Mesenchymal stem cell (in vitro differentiated cells and primary cell): ENCODE results near the gene RADIL.

Experiments
- DNase-seq: peaks from one replicate; pipeline ENCODE4 v3.0.0-alpha.2; 2013
- H2AFZ ChIP-seq: one replicate; pipeline ENCODE4 v1.6.1; 2013; ENCODE audit warnings: low read depth, mild to moderate bottlenecking, control low read depth, inconsistent platforms, low read length, moderate library complexity
- H2AK5ac ChIP-seq: 2 replicates; pipeline ENCODE4 v1.6.1; 2013; ENCODE audit warnings: low read length, moderate library complexity, mild to moderate bottlenecking, inconsistent platforms; ENCODE audit not compliant: severe bottlenecking
- H2BK120ac ChIP-seq: one replicate; pipeline ENCODE4 v1.6.1; 2013; ENCODE audit warnings: low read depth, mild to moderate bottlenecking, inconsistent platforms, low read length, moderate library complexity
- H2BK12ac ChIP-seq, 2 experiments: one replicate each; pipeline ENCODE4 v1.6.1; 2013; ENCODE audit warnings: inconsistent platforms in 2 of 2, low read length in 2 of 2, mild to moderate bottlenecking in 2 of 2, moderate library complexity in 2 of 2, control low read depth in 1 of 2
- H2BK15ac ChIP-seq: one replicate; pipeline ENCODE4 v1.6.1; 2013; ENCODE audit warnings: mild to moderate bottlenecking, low read depth, inconsistent platforms; ENCODE audit not compliant: poor library complexity, severe bottlenecking
- H2BK5ac ChIP-seq: 2 replicates; pipeline ENCODE4 v1.6.1; 2013; ENCODE audit warnings: low read depth, mild to moderate bottlenecking, low read length, control low read depth, inconsistent platforms; ENCODE audit not compliant: poor library complexity, severe bottlenecking
- H3K14ac ChIP-seq, 2 experiments: one replicate each; pipeline ENCODE4 v1.6.1; 2013; ENCODE audit warnings: inconsistent platforms in 2 of 2, low read length in 2 of 2, control low read depth in 1 of 2, mild to moderate bottlenecking in 1 of 2, moderate library complexity in 1 of 2
- H3K18ac ChIP-seq, 2 experiments: one replicate each; pipeline ENCODE4 v1.6.1; 2013; ENCODE audit warnings: inconsistent platforms in 2 of 2, low read length in 2 of 2, control low read depth in 1 of 2, low read depth in 1 of 2, mild to moderate bottlenecking in 1 of 2
- H3K23ac ChIP-seq, 2 experiments: one replicate each; pipeline ENCODE4 v1.6.1; 2013; ENCODE audit warnings: inconsistent platforms in 2 of 2, low read length in 2 of 2, mild to moderate bottlenecking in 2 of 2, moderate library complexity in 2 of 2, control low read depth in 1 of 2
- H3K27ac ChIP-seq: 2 replicates; pipeline ENCODE4 v1.5.1; 2013; ENCODE audit warnings: mild to moderate bottlenecking, moderate library complexity, low read length, control low read depth, inconsistent platforms; ENCODE audit not compliant: poor library complexity, severe bottlenecking
- H3K27me3 ChIP-seq, 2 experiments: 2 replicates each; pipeline versions ENCODE4 v1.6.1 to v1.7.0; 2013; ENCODE audit warnings: low read length in 2 of 2, mild to moderate bottlenecking in 2 of 2, moderate library complexity in 2 of 2, control low read depth in 1 of 2, inconsistent platforms in 1 of 2; ENCODE audit not compliant: control insufficient read depth in 1 of 2, insufficient read depth in 1 of 2
- H3K36me3 ChIP-seq, 2 experiments: 2 replicates each; pipeline versions ENCODE4 v1.6.1 to v1.7.0; 2013; ENCODE audit warnings: low read length in 2 of 2, control low read depth in 1 of 2, inconsistent platforms in 1 of 2, low read depth in 1 of 2, mild to moderate bottlenecking in 1 of 2; ENCODE audit not compliant: insufficient read depth in 2 of 2, control insufficient read depth in 1 of 2
- H3K4ac ChIP-seq, 2 experiments: one replicate each; pipeline ENCODE4 v1.6.1; 2013; ENCODE audit warnings: inconsistent platforms in 2 of 2, low read length in 2 of 2, mild to moderate bottlenecking in 2 of 2, moderate library complexity in 2 of 2, control low read depth in 1 of 2, low read depth in 1 of 2
- H3K4me1 ChIP-seq: 2 replicates; pipeline ENCODE4 v1.6.1; 2013; ENCODE audit warnings: low read depth, low read length, control low read depth; ENCODE audit not compliant: control insufficient read depth, insufficient read depth
- H3K4me2 ChIP-seq: 2 replicates; pipeline ENCODE4 v1.6.1; 2013; ENCODE audit warnings: low read length, mild to moderate bottlenecking, inconsistent platforms; ENCODE audit not compliant: poor library complexity, severe bottlenecking
- H3K4me3 ChIP-seq, 2 experiments: 2 replicates each; pipeline versions ENCODE4 v1.5.1 to v1.7.0; 2013; ENCODE audit warnings: low read length in 2 of 2, mild to moderate bottlenecking in 2 of 2, control low read depth in 1 of 2, low read depth in 1 of 2; ENCODE audit not compliant: insufficient read depth in 1 of 2
- H3K79me1 ChIP-seq: replicated peaks from 2 replicates; pipeline ENCODE4 v1.6.1; 2013; ENCODE audit warnings: mild to moderate bottlenecking, control low read depth, low read length, inconsistent platforms; ENCODE audit not compliant: poor library complexity, severe bottlenecking
- H3K9ac ChIP-seq: 2 replicates; pipeline ENCODE4 v1.7.0; 2013; ENCODE audit warnings: mild to moderate bottlenecking, low read length, moderate library complexity
- H3K9me3 ChIP-seq: 2 replicates; pipeline ENCODE4 v1.7.0; 2013; ENCODE audit warnings: mild to moderate bottlenecking, low read length; ENCODE audit not compliant: control insufficient read depth
- H4K8ac ChIP-seq: one replicate; pipeline ENCODE4 v1.6.1; 2013; ENCODE audit warnings: inconsistent platforms, mild to moderate bottlenecking, low read length, moderate library complexity
- H4K91ac ChIP-seq: one replicate; pipeline ENCODE4 v1.6.1; 2013; ENCODE audit warnings: mild to moderate bottlenecking, low read length, inconsistent platforms
- WGBS: methylation state at CpG from one replicate; pipeline ENCODE4 v1.1.7; 2013; ENCODE audit warnings: mixed read lengths; 5-methylcytosine and 5-hydroxymethylcytosine counted together

Gene RADIL

DNA sequence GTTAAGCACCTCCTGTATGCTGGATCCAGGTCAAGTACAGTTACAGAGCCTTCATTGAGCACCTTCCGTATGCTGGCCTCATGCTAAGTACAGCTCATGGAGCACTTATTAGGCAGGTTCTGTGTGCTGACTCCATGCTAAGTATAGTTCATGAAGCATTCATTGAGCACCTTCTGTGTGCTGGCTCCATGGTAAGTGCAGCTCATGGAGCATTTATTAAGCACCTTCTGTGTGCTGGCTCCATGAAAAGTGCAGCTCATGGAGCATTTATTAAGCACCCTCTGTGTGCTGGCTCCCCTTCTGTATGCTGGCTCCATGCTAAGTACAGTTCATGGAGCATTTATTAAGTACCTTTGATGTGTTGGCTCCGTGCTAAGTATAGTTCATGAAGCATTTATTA, 44.9 kb upstream of the RADIL start:
- Histone ChIP-seq H3K27ac (no peak overlapping the region), H2AK5ac (no peak overlapping the region), H3K14ac (no peak overlapping the region), H3K4me1 (no peaks in the 10 kb centered on the region), H2BK12ac (no peak overlapping the region), H2AFZ (no peak overlapping the region), H3K18ac (no peak overlapping the region), H3K9me3 (no peaks in the 10 kb centered on the region), H2BK120ac (no peak overlapping the region), H3K79me1 (no peaks in the 10 kb centered on the region), H4K8ac (no peak overlapping the region), H3K23ac (no peak overlapping the region), H3K9ac (no peak overlapping the region), H4K91ac (no peak overlapping the region), H3K4me2 (no peak overlapping the region), H2BK5ac (no peak overlapping the region), H3K4me3 (no peak overlapping the region), H3K4ac (no peak overlapping the region), H3K27me3 (peaks cover 9 to 11% of the 10 kb centered on the region in 2 experiments), H3K36me3 (no peaks in the 10 kb centered on the region), H2BK15ac (no peak overlapping the region)
- DNase-seq, result no peak
- WGBS, result 93% methylated on average over 2 of the region's 2 CpGs

DNA sequence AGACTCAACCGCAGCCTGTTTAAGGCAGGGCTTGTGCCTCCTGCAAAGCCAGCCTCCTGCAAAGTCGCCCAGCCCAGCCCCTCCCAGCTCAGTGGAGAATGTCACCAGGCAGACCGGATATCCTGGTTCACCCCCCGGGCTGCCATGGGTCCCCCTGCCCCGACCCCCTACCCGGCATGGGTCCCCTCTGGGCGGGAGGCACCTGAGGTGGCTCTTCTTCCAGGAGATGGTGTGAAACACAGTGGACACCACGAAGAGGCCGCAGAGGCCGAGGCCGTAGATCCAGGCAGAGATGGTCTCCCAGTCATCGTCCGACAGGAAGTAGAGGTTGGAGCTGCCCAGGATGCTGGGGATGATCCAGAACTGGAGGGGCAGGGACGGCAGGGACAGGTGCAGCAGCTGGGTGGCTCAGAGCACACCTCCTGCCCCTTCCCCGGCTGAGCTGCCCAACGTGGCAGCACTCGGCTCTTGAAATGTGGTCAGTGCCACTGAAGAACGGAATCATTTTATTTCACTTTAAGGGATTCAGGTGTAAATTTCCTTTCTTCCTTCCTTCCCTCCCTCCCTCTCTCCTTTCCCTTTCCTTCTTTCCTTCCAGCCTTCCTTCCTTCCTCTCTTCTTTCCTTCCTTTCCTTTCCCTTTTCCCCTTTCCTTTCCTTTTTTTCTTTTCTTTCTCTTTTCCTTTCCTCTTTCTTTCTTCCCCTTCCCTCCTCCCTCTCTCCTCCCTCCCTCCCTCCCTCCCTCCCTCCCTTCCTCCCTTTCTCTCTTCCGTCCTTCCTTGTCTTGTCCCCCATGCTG, 36.7 kb upstream of the RADIL start:
- Histone ChIP-seq H2AK5ac (no peak overlapping the region), H3K27ac (no peak overlapping the region), H2BK120ac (no peak overlapping the region), H4K91ac (no peak overlapping the region), H3K23ac (no peak overlapping the region), H2BK5ac (no peak overlapping the region), H3K36me3 (no peaks in the 10 kb centered on the region), H2BK15ac (no peak overlapping the region), H3K4me2 (no peak overlapping the region), H3K4ac (no peak overlapping the region), H3K27me3 (peaks cover 0 to 3% of the 10 kb centered on the region in 2 experiments), H3K4me1 (no peaks in the 10 kb centered on the region), H3K4me3 (no peak overlapping the region), H3K9me3 (peaks cover 6% of the 10 kb centered on the region), H3K14ac (no peak overlapping the region), H3K18ac (no peak overlapping the region), H4K8ac (no peak overlapping the region), H3K79me1 (no peaks in the 10 kb centered on the region), H2AFZ (no peak overlapping the region), H3K9ac (no peak overlapping the region), H2BK12ac (no peak overlapping the region)
- DNase-seq, result no peak
- WGBS, result 83% methylated on average over 19 of the region's 19 CpGs

DNA sequence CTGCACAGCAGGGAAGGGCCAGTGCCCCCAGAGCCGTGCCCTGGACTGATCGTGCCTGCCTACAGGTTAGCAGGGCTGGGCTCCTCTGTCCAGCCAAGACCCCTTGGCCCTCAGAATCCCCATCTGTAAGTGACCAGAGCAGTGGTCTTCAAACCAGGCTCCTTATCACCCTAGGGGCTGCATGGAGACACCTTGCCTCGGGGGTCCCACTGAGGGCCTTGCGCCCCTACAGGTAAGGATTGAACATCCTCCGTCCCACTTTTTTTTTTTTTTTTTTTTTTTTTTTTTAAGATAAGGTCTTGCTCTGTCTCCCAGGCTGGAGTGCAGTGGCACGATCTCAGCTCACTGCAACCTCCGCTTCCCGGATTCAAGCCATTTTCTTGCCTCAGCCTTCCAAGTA, 32.6 kb upstream of the RADIL start:
- no peak for DNase-seq
- H3K79me1 ChIP-seq, result no peaks in the 10 kb centered on the region

DNA sequence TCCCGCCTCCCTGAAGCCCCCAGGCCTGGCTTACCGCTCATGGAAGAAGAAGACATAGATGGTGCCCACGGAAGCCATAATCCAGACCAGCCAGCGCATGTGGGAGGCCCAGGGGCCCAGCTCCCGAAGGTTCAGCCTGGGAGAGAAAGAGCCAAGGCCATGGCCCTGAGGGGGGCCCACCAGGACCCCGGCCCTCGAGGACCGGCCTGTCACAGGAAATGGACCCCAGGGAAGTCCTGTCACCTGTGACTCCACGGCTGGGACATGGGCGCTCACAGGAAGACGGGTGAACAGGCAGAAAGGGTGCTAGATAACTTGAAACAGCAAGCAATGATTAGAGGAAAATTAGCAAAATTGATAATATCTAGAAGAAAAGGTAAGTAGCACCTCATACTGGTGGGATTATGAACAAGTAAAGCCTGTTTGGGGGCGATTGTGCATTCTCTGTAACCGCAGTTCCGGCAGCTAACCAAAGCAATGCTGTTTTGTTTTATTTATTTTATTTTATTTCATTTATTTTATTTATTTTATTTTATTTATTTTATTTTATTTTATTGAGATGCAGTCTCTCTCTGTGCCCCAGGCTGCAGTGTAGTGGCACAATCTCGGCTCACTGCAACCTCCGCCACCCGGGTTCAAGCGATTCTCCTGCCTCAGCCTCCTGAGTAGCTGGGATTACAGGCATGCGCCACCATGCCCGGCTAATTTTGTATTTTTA, 27.8 kb upstream of the RADIL start:
- Histone ChIP-seq H3K36me3 (no peaks in the 10 kb centered on the region), H3K18ac (no peak overlapping the region), H3K4me3 (no peak overlapping the region), H2BK120ac (no peak overlapping the region), H2BK12ac (no peak overlapping the region), H3K27me3 (peaks cover 0 to 13% of the 10 kb centered on the region in 2 experiments), H2AFZ (no peak overlapping the region), H3K27ac (no peak overlapping the region), H2BK5ac (no peak overlapping the region), H3K4ac (no peak overlapping the region), H3K79me1 (no peaks in the 10 kb centered on the region), H3K9ac (no peak overlapping the region), H2AK5ac (no peak overlapping the region), H3K23ac (no peak overlapping the region), H3K9me3 (peaks cover 10% of the 10 kb centered on the region), H3K14ac (no peak overlapping the region), H2BK15ac (no peak overlapping the region), H3K4me1 (no peaks in the 10 kb centered on the region), H4K8ac (no peak overlapping the region), H3K4me2 (no peak overlapping the region), H4K91ac (no peak overlapping the region)
- WGBS, result 74% methylated on average over 17 of the region's 20 CpGs
- no peak for DNase-seq

More for the DNA sequence above, 32.6 kb upstream of the RADIL start:
- no peak overlapping the region for H3K23ac ChIP-seq
- no peak overlapping the region for H3K9ac ChIP-seq
- no peak overlapping the region for H3K4me2 ChIP-seq
- no peak overlapping the region for H4K8ac ChIP-seq
- H3K18ac ChIP-seq, result no peak overlapping the region
- no peaks in the 10 kb centered on the region for H3K36me3 ChIP-seq
- no peak overlapping the region for H3K27ac ChIP-seq
- H2AFZ ChIP-seq, result no peak overlapping the region
- no peak overlapping the region for H2BK12ac ChIP-seq
- no peak overlapping the region for H3K14ac ChIP-seq
- H2BK15ac ChIP-seq, result no peak overlapping the region
- 88% methylated on average over 8 of the region's 8 CpGs for WGBS
- H2AK5ac ChIP-seq, result no peak overlapping the region
- H3K4me1 ChIP-seq, result no peaks in the 10 kb centered on the region
- H3K4ac ChIP-seq, result no peak overlapping the region
- H3K27me3 ChIP-seq, result peaks cover 0 to 3% of the 10 kb centered on the region in 2 experiments
- H3K4me3 ChIP-seq, result no peak overlapping the region
- no peak overlapping the region for H4K91ac ChIP-seq
- H2BK120ac ChIP-seq, result no peak overlapping the region
- no peak overlapping the region for H2BK5ac ChIP-seq
- peaks cover 6% of the 10 kb centered on the region for H3K9me3 ChIP-seq
